22Rv1 (cell line): ENCODE measurements around the gene OR5L2.

ENCODE experiments used
- ZFX ChIP-seq: fragments of 450-650 bp; IDR thresholded peaks from 2 replicates; pipeline ENCODE4 v1.6.1; 2017; ENCODE audit warnings: antibody characterized with exemption, borderline replicate concordance
- TF ChIP-seq, protein P1 (sequence below): fragments of 450-650 bp; IDR thresholded peaks from 2 replicates; pipeline ENCODE4 v1.5.1; 2017; ENCODE audit warnings: mild to moderate bottlenecking

DNA sequence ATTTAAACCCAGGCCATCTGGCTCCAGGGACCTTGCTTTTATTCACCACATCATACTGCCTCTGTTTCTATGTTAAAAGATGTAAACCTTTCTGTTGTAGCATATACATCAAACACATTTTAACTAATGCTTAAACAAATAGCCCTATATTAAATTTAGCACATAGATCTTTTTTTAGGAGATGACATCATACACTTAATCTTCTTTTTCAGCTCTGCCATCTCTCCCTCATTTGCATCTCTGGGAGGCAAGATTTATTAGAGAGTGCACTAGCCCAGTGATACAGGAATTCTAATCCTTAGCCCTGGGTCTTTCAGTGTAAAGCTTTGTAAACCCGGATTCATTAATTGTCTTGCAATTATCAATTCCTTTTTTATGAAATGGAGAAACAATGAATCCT, 25.1 kb downstream of the OR5L2 start:
- TF ChIP-seq, protein P1, sequence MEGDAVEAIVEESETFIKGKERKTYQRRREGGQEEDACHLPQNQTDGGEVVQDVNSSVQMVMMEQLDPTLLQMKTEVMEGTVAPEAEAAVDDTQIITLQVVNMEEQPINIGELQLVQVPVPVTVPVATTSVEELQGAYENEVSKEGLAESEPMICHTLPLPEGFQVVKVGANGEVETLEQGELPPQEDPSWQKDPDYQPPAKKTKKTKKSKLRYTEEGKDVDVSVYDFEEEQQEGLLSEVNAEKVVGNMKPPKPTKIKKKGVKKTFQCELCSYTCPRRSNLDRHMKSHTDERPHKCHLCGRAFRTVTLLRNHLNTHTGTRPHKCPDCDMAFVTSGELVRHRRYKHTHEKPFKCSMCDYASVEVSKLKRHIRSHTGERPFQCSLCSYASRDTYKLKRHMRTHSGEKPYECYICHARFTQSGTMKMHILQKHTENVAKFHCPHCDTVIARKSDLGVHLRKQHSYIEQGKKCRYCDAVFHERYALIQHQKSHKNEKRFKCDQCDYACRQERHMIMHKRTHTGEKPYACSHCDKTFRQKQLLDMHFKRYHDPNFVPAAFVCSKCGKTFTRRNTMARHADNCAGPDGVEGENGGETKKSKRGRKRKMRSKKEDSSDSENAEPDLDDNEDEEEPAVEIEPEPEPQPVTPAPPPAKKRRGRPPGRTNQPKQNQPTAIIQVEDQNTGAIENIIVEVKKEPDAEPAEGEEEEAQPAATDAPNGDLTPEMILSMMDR, result no peak
- TF ChIP-seq ZFX, result no peak
